Measurements from ENCODE around the gene SYN1.
"Not testable (repeated sequence)": the region's sequence is repeated elsewhere in the genome, so short reads cannot be mapped to it uniquely, and the experiment has no call there.

The SYN1 gene

GRCh38 chrX:47633689-47634590 lies 14.3 kb upstream of the SYN1 start:
- DNase-seq (ENCODE audit: low read depth): no peak

- DNase-seq (ENCODE audit: low read depth): no peak
These were observed 13.0 kb upstream of the SYN1 start for GRCh38 chrX:47632666-47633065.

GRCh38 chrX:47631676-47632075 lies 12.0 kb upstream of the SYN1 start:
- no peak for DNase-seq (ENCODE audit: low read depth)

- no peak for DNase-seq (ENCODE audit: low read depth)
These were observed 10.0 kb upstream of the SYN1 start, which contains the start of gene CFP for GRCh38 chrX:47629419-47630200. Gene CFP (minus strand): TSS chrX:47629930. CDS start chrX:47629844, 86 bp downstream.

- no peak for DNase-seq (ENCODE audit: low read depth)
These were observed 9.3 kb upstream of the SYN1 start for GRCh38 chrX:47628982-47629381.

GRCh38 chrX:47625365-47625764 lies 5.7 kb upstream of the SYN1 start:
- DNase-seq (ENCODE audit: low read depth): no peak

GRCh38 chrX:47623540-47624027 lies 3.9 kb upstream of the SYN1 start:
- DNase-seq (ENCODE audit: low read depth): no peak

- no peak for DNase-seq (ENCODE audit: low read depth)
These were observed 2.2 kb upstream of the SYN1 start for GRCh38 chrX:47621851-47622250.

- no peak for DNase-seq (ENCODE audit: low read depth)
These were observed 637 bp upstream of the SYN1 start for GRCh38 chrX:47620303-47620685.

- DNase-seq (ENCODE audit: low read depth): no peak
These were observed 653 bp downstream of the SYN1 start for GRCh38 chrX:47618923-47619485.

- no peak for DNase-seq (ENCODE audit: low read depth)
These were observed 5.0 kb downstream of the SYN1 start for GRCh38 chrX:47614618-47615017.

GRCh38 chrX:47613082-47613481 lies 6.6 kb downstream of the SYN1 start:
- DNase-seq (ENCODE audit: low read depth): no peak

- no peak for DNase-seq (ENCODE audit: low read depth)
These were observed 7.2 kb downstream of the SYN1 start for GRCh38 chrX:47612418-47612817.

- no peak for DNase-seq (ENCODE audit: low read depth)
These were observed 7.7 kb downstream of the SYN1 start for GRCh38 chrX:47611926-47612325.

GRCh38 chrX:47611489-47611888 lies 8.2 kb downstream of the SYN1 start:
- DNase-seq (ENCODE audit: low read depth): no peak

GRCh38 chrX:47610511-47610910 lies 9.1 kb downstream of the SYN1 start:
- DNase-seq (ENCODE audit: low read depth): no peak

- DNase-seq (ENCODE audit: low read depth): no peak
These were observed 11.4 kb downstream of the SYN1 start for GRCh38 chrX:47608130-47608810.

- DNase-seq (ENCODE audit: low read depth): no peak
These were observed 12.6 kb downstream of the SYN1 start for GRCh38 chrX:47607091-47607490.

GRCh38 chrX:47605024-47605423 lies 14.6 kb downstream of the SYN1 start:
- no peak for DNase-seq (ENCODE audit: low read depth)

GRCh38 chrX:47603125-47603524 lies 16.5 kb downstream of the SYN1 start:
- not testable (repeated sequence) for DNase-seq (ENCODE audit: low read depth)

GRCh38 chrX:47597222-47597621 lies 22.4 kb downstream of the SYN1 start:
- DNase-seq (ENCODE audit: low read depth): no peak

GRCh38 chrX:47596256-47596655 lies 23.4 kb downstream of the SYN1 start:
- no peak for DNase-seq (ENCODE audit: low read depth)
